HCT116 (cell line): ENCODE data around the gene PPP1R11. TPM values are rescaled to one million over a fixed set of nuclear protein-coding genes. Genes with fewer than 3 reads are reported as not detected.
A peak's percentile ranks its signal among the peaks of the same experiment; 100 is the strongest.

Experiments
- ATAC-seq: fragments of 200-7000 bp; cut with Tn5 transposase; 2 replicates; pipeline ENCODE4 v1.9.1; 2020; ENCODE audit warnings: mild to moderate bottlenecking, moderate library complexity
- BruUV-seq: library from RNA; stranded (reverse); fragments of 400-500 nt; replicated peaks from 2 replicates; lab custom pipeline; 2021; lab: Mats Ljungman, UMichigan
- CTCF ChIA-PET: fragments of 300-600 bp; sonication (Branson Sonifier 250); formaldehyde crosslinking; loops from one replicate; lab custom pipeline; 2021; ENCODE audit warnings: antibody characterized with exemption; lab: Charles Lee
- POLR2A ChIA-PET: fragments of 300-600, 350-600 bp; sonication (Branson Sonifier 250); formaldehyde crosslinking; loops from one replicate; lab custom pipeline; 2021; ENCODE audit warnings: antibody characterized with exemption; lab: Charles Lee
- RAD21 ChIA-PET, 2 experiments: fragments of 300-600 bp; sonication (Branson Sonifier 250); formaldehyde crosslinking; loops; one replicate each; lab custom pipeline; 2023; ENCODE audit warnings: low total read pairs in 2 of 2; ENCODE audit not compliant: uncharacterized antibody in 2 of 2, unreplicated experiment in 2 of 2, low non-redundant PET in 1 of 2; lab: Charles Lee
- DNase-seq: peaks from one replicate; pipeline ENCODE4 v3.0.0-alpha.2; 2010; ENCODE audit warnings: low read depth, low spot score
- H2AFZ ChIP-seq: fragments of 200-600 bp; shearing (Covaris generic), sonication (generic); 2 replicates; pipeline ENCODE4 v1.6.1; 2017; ENCODE audit warnings: low read depth, mixed run types, mixed read lengths, antibody characterized with exemption, low read length; ENCODE audit not compliant: poor library complexity, severe bottlenecking
- H3K27ac ChIP-seq: 2 replicates; pipeline ENCODE4 v1.5.1; 2012; ENCODE audit warnings: low read depth, low read length
- H3K27me3 ChIP-seq: fragments of 200-600 bp; sonication (generic); 2 replicates; pipeline ENCODE4 v1.6.1; 2016; ENCODE audit warnings: mixed run types, low read length, mixed read lengths; ENCODE audit not compliant: insufficient read depth
- H3K36me3 ChIP-seq, 2 experiments: fragments of 200-500 bp in 1 of 2; fragments of 200-600 bp in 1 of 2; sonication (Bioruptor generic) in 1 of 2; sonication (generic) in 1 of 2; 2 replicates each; pipeline versions ENCODE4 v1.5.1 to v1.6.1; 2014 to 2016; ENCODE audit warnings: low read length in 2 of 2, inconsistent platforms in 1 of 2, mixed read lengths in 1 of 2, mixed run types in 1 of 2; ENCODE audit not compliant: insufficient read depth in 2 of 2, control insufficient read depth in 1 of 2
- H3K4me1 ChIP-seq, 2 experiments: fragments of 200-600 bp in 1 of 2; sonication (generic) in 1 of 2; 2 replicates each; pipeline versions ENCODE4 v1.5.1 to v1.6.1; 2012 to 2017; ENCODE audit warnings: low read length in 2 of 2, inconsistent platforms in 1 of 2, mild to moderate bottlenecking in 1 of 2, mixed read lengths in 1 of 2, mixed run types in 1 of 2, moderate library complexity in 1 of 2; ENCODE audit not compliant: insufficient read depth in 2 of 2, control insufficient read depth in 1 of 2
- H3K4me2 ChIP-seq: fragments of 200-600 bp; sonication (generic); 2 replicates; pipeline ENCODE4 v1.6.1; 2017; ENCODE audit warnings: mixed run types, low read length, mixed read lengths
- H3K4me3 ChIP-seq, 2 experiments: fragments of 200-600 bp in 1 of 2; sonication (generic) in 1 of 2; replicated peaks in 1 of 2; 2 replicates each; pipeline ENCODE4 v1.5.1; 2011 to 2016; ENCODE audit warnings: low read length in 2 of 2, control low read depth in 1 of 2, low read depth in 1 of 2, mild to moderate bottlenecking in 1 of 2, mixed read lengths in 1 of 2, mixed run types in 1 of 2
- H3K79me2 ChIP-seq: fragments of 200-600 bp; sonication (generic); 2 replicates; pipeline ENCODE4 v1.6.1; 2017; ENCODE audit warnings: mild to moderate bottlenecking, mixed run types, low read length, moderate library complexity, mixed read lengths; ENCODE audit not compliant: insufficient read depth
- H3K9ac ChIP-seq: fragments of 200-600 bp; sonication (generic); 2 replicates; pipeline ENCODE4 v1.6.1; 2016; ENCODE audit warnings: low read length, mixed read lengths
- H3K9me2 ChIP-seq: fragments of 200-600 bp; sonication (generic), shearing (Covaris generic); 2 replicates; pipeline ENCODE4 v1.6.1; 2017; ENCODE audit warnings: mixed run types, mild to moderate bottlenecking, moderate library complexity; ENCODE audit not compliant: insufficient read depth
- H3K9me3 ChIP-seq, 2 experiments: fragments of 200-500 bp in 1 of 2; fragments of 200-600 bp in 1 of 2; sonication (Bioruptor generic) in 1 of 2; sonication (generic) in 1 of 2; 2 replicates each; pipeline ENCODE4 v1.6.1; 2014 to 2017; ENCODE audit warnings: low read length in 2 of 2, mixed read lengths in 2 of 2, inconsistent platforms in 1 of 2, low read depth in 1 of 2, mild to moderate bottlenecking in 1 of 2, mixed run types in 1 of 2, moderate library complexity in 1 of 2; ENCODE audit not compliant: control insufficient read depth in 1 of 2, insufficient read depth in 1 of 2
- H4K20me1 ChIP-seq: fragments of 200-600 bp; sonication (generic), shearing (Covaris generic); 2 replicates; pipeline ENCODE4 v1.6.1; 2017; ENCODE audit warnings: mixed run types, mild to moderate bottlenecking, moderate library complexity; ENCODE audit not compliant: insufficient read depth
- ELF1 ChIP-seq: IDR thresholded peaks from 2 replicates; pipeline ENCODE4 v1.6.1; 2012; ENCODE audit warnings: low read depth, borderline replicate concordance
- JUND ChIP-seq: IDR thresholded peaks from 2 replicates; pipeline ENCODE4 v1.6.1; 2012
- POLR2A ChIP-seq: IDR thresholded peaks from 2 replicates; pipeline ENCODE4 v1.7.0; 2011; ENCODE audit warnings: borderline replicate concordance; ENCODE audit not compliant: insufficient read depth, insufficient read length; ENCODE audit errors: extremely low read depth
- RAD21 ChIP-seq: IDR thresholded peaks from 2 replicates; pipeline ENCODE4 v1.6.1; 2012; ENCODE audit warnings: low read depth, mild to moderate bottlenecking
- intact Hi-C: fragments of 100-400 bp; cut with micrococcal nuclease; formaldehyde crosslinking; loops from 2 replicates; pipeline ENCODE4 v1.10.0; 2022
- total RNA-seq: library from RNA; stranded (reverse); gene quantifications from one replicate; pipeline ENCODE4 v1.2.1, GENCODE V29; 2021; ENCODE audit not compliant: unreplicated experiment

PPP1R11 gene
- total RNA-seq, 1 experiment from 2014 or later = 29.3 TPM

GRCh38 chr6:30066082-30066481, 916 bp upstream of the PPP1R11 start:
- no peak overlapping the region for H2AFZ ChIP-seq

GRCh38 chr6:30067460-30068139, 602 bp downstream of the PPP1R11 start:
- ATAC-seq = no peak
- Histone ChIP-seq H4K20me1 (no peaks in the 10 kb centered on the region), H3K4me2 (peak overlapping the region; percentile 83), H3K9ac (peak overlapping the region; percentile 75), H2AFZ (no peak overlapping the region), H3K27me3 (no peaks in the 10 kb centered on the region), H3K36me3 (peaks cover 2 to 13% of the 10 kb centered on the region in 2 experiments; a peak in 2 of 4 replicates), H3K4me1 (peaks cover 7 to 20% of the 10 kb centered on the region in 2 experiments; a peak in 3 of 4 replicates), H3K79me2 (peaks cover 23% of the 10 kb centered on the region), H3K27ac (peak overlapping the region; percentile 41), H3K9me2 (no peaks in the 10 kb centered on the region), H3K9me3 (no peaks in the 10 kb centered on the region), H3K4me3 (peak overlapping the region; percentile 78 to 84)
- TF ChIP-seq RAD21 (no peak), ELF1 (no peak)
- no peak for DNase-seq
- intact Hi-C loops = no loop called here
- TSS peak; percentile 21 for BruUV-seq
- CTCF ChIA-PET = interaction anchor here (1.3 kb wide), 1 partner anchor 24 kb away, joined by 3 read pairs; no protein-coding TSS in a partner anchor
- RAD21 ChIA-PET = no interaction called here
- POLR2A ChIA-PET = interaction anchor here (1.4 kb wide), 2 partner anchors 27 to 146 kb away, joined by 3 to 4 read pairs; partner anchors contain the start of gene TRIM26

More at GRCh38 chr6:30066082-30066481, 916 bp upstream of the PPP1R11 start:
- H3K9me2 ChIP-seq = no peaks in the 10 kb centered on the region
- H3K27me3 ChIP-seq = no peaks in the 10 kb centered on the region
- ChIA-PET POLR2A (interaction anchor here (0.6 to 1.4 kb wide), 3 partner anchors 27 to 1323 kb away, joined by 3 to 4 read pairs (median 3); no protein-coding TSS in a partner anchor), RAD21 (no interaction called here), CTCF (interaction anchor here (1.3 kb wide), 1 partner anchor 26 kb away, joined by 3 read pairs; no protein-coding TSS in a partner anchor)
- BruUV-seq = no TSS peak
- H4K20me1 ChIP-seq = no peaks in the 10 kb centered on the region
- DNase-seq (no peak), ATAC-seq (no peak)
- TF ChIP-seq POLR2A (no peak), JUND (peak; percentile 5; the same call in 1 of the 2 replicates)
- H3K9me3 ChIP-seq = no peaks in the 10 kb centered on the region
- H3K4me2 ChIP-seq = peak overlapping the region; percentile 83
- peak overlapping the region; percentile 75 for H3K9ac ChIP-seq
- H3K79me2 ChIP-seq = peaks cover 38% of the 10 kb centered on the region
- peaks cover 7 to 26% of the 10 kb centered on the region in 2 experiments; a peak in 3 of 4 replicates for H3K4me1 ChIP-seq
- intact Hi-C loops = no loop called here
- peak overlapping the region; percentile 71 for H3K27ac ChIP-seq
- peak overlapping the region; percentile 78 to 84 for H3K4me3 ChIP-seq
- peaks cover 2 to 13% of the 10 kb centered on the region in 2 experiments; a peak in 2 of 4 replicates for H3K36me3 ChIP-seq
